H9 (cell line): ENCODE data around the gene TTC13. TPM values are rescaled to one million over a fixed set of nuclear protein-coding genes. Genes with fewer than 3 reads are reported as not detected.

Source experiments
- DNase-seq: peaks from one replicate; pipeline ENCODE4 v3.0.0-alpha.2; 2017
- H2AFZ ChIP-seq: one replicate; pipeline ENCODE4 v1.6.1; 2013; ENCODE audit warnings: mild to moderate bottlenecking, low read length, control low read depth, moderate library complexity
- H2AK5ac ChIP-seq: 2 replicates; pipeline ENCODE4 v1.6.1; 2013; ENCODE audit warnings: low read length, control low read depth, mixed read lengths; ENCODE audit not compliant: insufficient read length
- H2BK120ac ChIP-seq: one replicate; pipeline ENCODE4 v1.6.1; 2013; ENCODE audit warnings: low read depth, mild to moderate bottlenecking, low read length, control low read depth, inconsistent platforms; ENCODE audit not compliant: poor library complexity, severe bottlenecking
- H2BK12ac ChIP-seq: 2 replicates; pipeline ENCODE4 v1.6.1; 2013; ENCODE audit warnings: low read length, control low read depth, mixed read lengths, low read depth; ENCODE audit not compliant: insufficient read length
- H2BK15ac ChIP-seq: 2 replicates; pipeline ENCODE4 v1.6.1; 2013; ENCODE audit warnings: low read depth, low read length, control low read depth
- H2BK20ac ChIP-seq: one replicate; pipeline ENCODE4 v1.6.1; 2013; ENCODE audit warnings: low read depth, mild to moderate bottlenecking, low read length, control low read depth, inconsistent platforms; ENCODE audit not compliant: poor library complexity, severe bottlenecking
- H2BK5ac ChIP-seq: 2 replicates; pipeline ENCODE4 v1.6.1; 2013; ENCODE audit warnings: low read length, control low read depth, mixed read lengths; ENCODE audit not compliant: insufficient read length
- H3K14ac ChIP-seq: 2 replicates; pipeline ENCODE4 v1.6.1; 2013; ENCODE audit warnings: low read length, control low read depth; ENCODE audit not compliant: insufficient read depth
- H3K18ac ChIP-seq: 2 replicates; pipeline ENCODE4 v1.6.1; 2013; ENCODE audit warnings: low read depth, mild to moderate bottlenecking, mixed read lengths, low read length, control low read depth; ENCODE audit not compliant: insufficient read length
- H3K23ac ChIP-seq: 2 replicates; pipeline ENCODE4 v1.6.1; 2013; ENCODE audit warnings: low read length, control low read depth, mixed read lengths, low read depth; ENCODE audit not compliant: insufficient read length
- H3K23me2 ChIP-seq: 2 replicates; pipeline ENCODE4 v1.6.1; 2013; ENCODE audit warnings: low read depth, mild to moderate bottlenecking, mixed read lengths, low read length, control low read depth; ENCODE audit not compliant: insufficient read length, poor library complexity, severe bottlenecking
- H3K27ac ChIP-seq: 2 replicates; pipeline ENCODE4 v1.5.1; 2013; ENCODE audit warnings: low read length, control low read depth, mixed read lengths, low read depth; ENCODE audit not compliant: insufficient read length
- H3K27me3 ChIP-seq: 2 replicates; pipeline ENCODE4 v1.6.1; 2013; ENCODE audit warnings: low read length, control low read depth, inconsistent platforms; ENCODE audit not compliant: insufficient read depth
- H3K4ac ChIP-seq: 2 replicates; pipeline ENCODE4 v1.6.1; 2013; ENCODE audit warnings: low read depth, mild to moderate bottlenecking, control low read depth, inconsistent platforms, low read length, moderate library complexity
- H3K4me1 ChIP-seq: 2 replicates; pipeline ENCODE4 v1.6.1; 2013; ENCODE audit warnings: low read length, control low read depth, inconsistent platforms; ENCODE audit not compliant: insufficient read depth
- H3K4me2 ChIP-seq: 2 replicates; pipeline ENCODE4 v1.6.1; 2013; ENCODE audit warnings: low read length, control low read depth, mixed read lengths; ENCODE audit not compliant: insufficient read length, insufficient read depth
- H3K56ac ChIP-seq: 2 replicates; pipeline ENCODE4 v1.6.1; 2013; ENCODE audit warnings: low read depth, mild to moderate bottlenecking, mixed read lengths, low read length, control low read depth; ENCODE audit not compliant: insufficient read length
- H3K79me1 ChIP-seq: 2 replicates; pipeline ENCODE4 v1.6.1; 2013; ENCODE audit warnings: low read depth, mild to moderate bottlenecking, moderate library complexity, low read length, control low read depth, inconsistent platforms; ENCODE audit not compliant: insufficient read depth, poor library complexity, severe bottlenecking
- H3K79me2 ChIP-seq: 2 replicates; pipeline ENCODE4 v1.6.1; 2013; ENCODE audit warnings: low read length, control low read depth, inconsistent platforms; ENCODE audit not compliant: insufficient read depth
- H3K9ac ChIP-seq: 2 replicates; pipeline ENCODE4 v1.6.1; 2013; ENCODE audit warnings: low read length, control low read depth, mixed read lengths; ENCODE audit not compliant: insufficient read length; ENCODE audit errors: extremely low read depth
- H3K9me3 ChIP-seq: one replicate; pipeline ENCODE4 v1.6.1; 2013; ENCODE audit warnings: low read depth, low read length, inconsistent platforms; ENCODE audit not compliant: control insufficient read depth
- H3T11ph ChIP-seq: one replicate; pipeline ENCODE4 v1.6.1; 2013; ENCODE audit warnings: mild to moderate bottlenecking, low read length, control low read depth, inconsistent platforms
- H4K20me1 ChIP-seq: one replicate; pipeline ENCODE4 v1.6.1; 2013; ENCODE audit not compliant: control insufficient read depth, insufficient read length, insufficient read depth
- H4K5ac ChIP-seq: 2 replicates; pipeline ENCODE4 v1.6.1; 2013; ENCODE audit warnings: low read depth, mild to moderate bottlenecking, mixed read lengths, low read length, control low read depth; ENCODE audit not compliant: insufficient read length
- H4K8ac ChIP-seq: replicated peaks from 2 replicates; pipeline ENCODE4 v1.6.1; 2013; ENCODE audit warnings: low read length, control low read depth, mixed read lengths, low read depth; ENCODE audit not compliant: insufficient read length
- H4K91ac ChIP-seq: 2 replicates; pipeline ENCODE4 v1.6.1; 2013; ENCODE audit warnings: low read depth, mild to moderate bottlenecking, moderate library complexity, mixed read lengths, low read length, control low read depth; ENCODE audit not compliant: insufficient read length
- H3K27ac Mint-ChIP-seq, 3 experiments: 2 replicates in 2 of 3; 3 replicates in 1 of 3; pipeline ENCODE4 v1.8.0; 2020 to 2021; ENCODE audit warnings: mixed read lengths in 3 of 3, mild to moderate bottlenecking in 1 of 3, moderate library complexity in 1 of 3
- H3K27me3 Mint-ChIP-seq: 2 replicates; pipeline ENCODE4 v1.8.0; 2021; ENCODE audit warnings: low read depth, mild to moderate bottlenecking, moderate library complexity, mixed read lengths
- H3K36me3 Mint-ChIP-seq, 3 experiments: 2 replicates in 2 of 3; 3 replicates in 1 of 3; pipeline ENCODE4 v1.8.0; 2020 to 2021; ENCODE audit warnings: low read depth in 3 of 3, mixed read lengths in 3 of 3; ENCODE audit not compliant: insufficient read depth in 1 of 3
- H3K4me1 Mint-ChIP-seq, 2 experiments: 2 replicates each; pipeline ENCODE4 v1.8.0; 2020; ENCODE audit warnings: mixed read lengths in 2 of 2
- H3K4me3 Mint-ChIP-seq, 2 experiments: 2 replicates in 1 of 2; 3 replicates in 1 of 2; pipeline ENCODE4 v1.8.0; 2020 to 2021; ENCODE audit warnings: mild to moderate bottlenecking in 2 of 2, mixed read lengths in 2 of 2, moderate library complexity in 1 of 2
- H3K9me3 Mint-ChIP-seq, 2 experiments: 2 replicates in 1 of 2; 3 replicates in 1 of 2; pipeline ENCODE4 v1.8.0; 2020; ENCODE audit warnings: mild to moderate bottlenecking in 2 of 2, mixed read lengths in 2 of 2, moderate library complexity in 1 of 2
- CTCF ChIP-seq: fragments of 200-600 bp; sonication (generic); conservative IDR thresholded peaks from 3 replicates; pipeline ENCODE4 v1.8.0; 2021; ENCODE audit warnings: antibody characterized with exemption, mild to moderate bottlenecking
- WGBS: extraction: QIAGEN DNeasy Blood & Tissue Kit; methylation state at CpG from one replicate; pipeline ENCODE4 v1.1.7; 2013; ENCODE audit warnings: missing lambda C conversion rate, low lambda C conversion rate, mixed read lengths; ENCODE audit not compliant: insufficient read length; ENCODE audit errors: extremely low coverage; 5-methylcytosine and 5-hydroxymethylcytosine counted together
- total RNA-seq: library from RNA; stranded (reverse); gene quantifications from 2 replicates; pipeline ENCODE4 v1.2.1, GENCODE V29; 2021

The TTC13 gene
- total RNA-seq, 1 experiment from 2014 or later, result 7.6 TPM

GRCh38 chr1:230950404-230950803 is 28.3 kb downstream of the TTC13 start:
- no peak overlapping the region for H2BK5ac ChIP-seq
- H3K23me2 ChIP-seq, result no peaks in the 10 kb centered on the region
- no peaks in the 10 kb centered on the region for H3K79me2 ChIP-seq
- no peak overlapping the region for H3K4me2 ChIP-seq
- no peak overlapping the region for H2BK20ac ChIP-seq
- no peak overlapping the region for H4K5ac ChIP-seq
- no peak overlapping the region for H4K8ac ChIP-seq
- H3K23ac ChIP-seq, result no peak overlapping the region
- no peak overlapping the region for H2BK15ac ChIP-seq
- H4K20me1 ChIP-seq, result no peaks in the 10 kb centered on the region
- no peak overlapping the region for H3K9ac ChIP-seq
- no peak for TF ChIP-seq CTCF
- no peaks in the 10 kb centered on the region for H3K4me1 ChIP-seq
- H4K91ac ChIP-seq, result no peak overlapping the region
- H3K9me3 ChIP-seq, result no peaks in the 10 kb centered on the region
- H2AFZ ChIP-seq, result no peak overlapping the region
- no CpG with 5 or more reads among the region's 3 CpGs for WGBS
- Mint-ChIP-seq H3K9me3 (no peaks in the 10 kb centered on the region), H3K27ac (no peak overlapping the region), H3K36me3 (no peaks in the 10 kb centered on the region), H3K4me3 (no peak overlapping the region), H3K27me3 (no peaks in the 10 kb centered on the region; the same call in 1 of the 2 replicates), H3K4me1 (no peaks in the 10 kb centered on the region)
- no peak overlapping the region for H3K14ac ChIP-seq
- DNase-seq, result no peak
- H3K4ac ChIP-seq, result no peak overlapping the region
- H2BK120ac ChIP-seq, result no peak overlapping the region
- H3K27ac ChIP-seq, result no peak overlapping the region
- no peak overlapping the region for H2BK12ac ChIP-seq
- no peak overlapping the region for H3T11ph ChIP-seq
- no peak overlapping the region for H2AK5ac ChIP-seq
- no peak overlapping the region for H3K18ac ChIP-seq
- H3K79me1 ChIP-seq, result no peaks in the 10 kb centered on the region
- no peak overlapping the region for H3K56ac ChIP-seq
- no peaks in the 10 kb centered on the region for H3K27me3 ChIP-seq
